Activated naive CD8-positive, alpha-beta T cell treated with anti-CD3 and anti-CD28 coated beads for 36 hours (primary cell): ENCODE data around the gene LIPC. TPM values are rescaled to one million over a fixed set of nuclear protein-coding genes. Genes with fewer than 3 reads are reported as not detected.

Source experiments
- DNase-seq: peaks from one replicate; pipeline ENCODE4 v3.0.0; 2021
- H3K27ac Mint-ChIP-seq: one replicate; pipeline ENCODE4 v1.8.0; 2022; ENCODE audit warnings: mild to moderate bottlenecking, moderate library complexity, mixed read lengths
- H3K27me3 Mint-ChIP-seq: one replicate; pipeline ENCODE4 v1.8.0; 2022; ENCODE audit warnings: mild to moderate bottlenecking, mixed read lengths
- H3K36me3 Mint-ChIP-seq: one replicate; pipeline ENCODE4 v1.8.0; 2021; ENCODE audit warnings: mild to moderate bottlenecking, mixed read lengths
- H3K4me1 Mint-ChIP-seq: one replicate; pipeline ENCODE4 v1.8.0; 2021; ENCODE audit warnings: mixed read lengths
- H3K4me3 Mint-ChIP-seq: one replicate; pipeline ENCODE4 v1.8.0; 2022; ENCODE audit warnings: mild to moderate bottlenecking, moderate library complexity, mixed read lengths
- H3K9me3 Mint-ChIP-seq: one replicate; pipeline ENCODE4 v1.8.0; 2022; ENCODE audit warnings: mixed read lengths
- total RNA-seq, 2 experiments: library from RNA; stranded (reverse); gene quantifications; one replicate each; pipeline ENCODE4 v1.2.3, GENCODE V29; 2021

LIPC gene
- total RNA-seq, 2 experiments from 2014 or later, result 1.5 to 1.8 TPM

DNA sequence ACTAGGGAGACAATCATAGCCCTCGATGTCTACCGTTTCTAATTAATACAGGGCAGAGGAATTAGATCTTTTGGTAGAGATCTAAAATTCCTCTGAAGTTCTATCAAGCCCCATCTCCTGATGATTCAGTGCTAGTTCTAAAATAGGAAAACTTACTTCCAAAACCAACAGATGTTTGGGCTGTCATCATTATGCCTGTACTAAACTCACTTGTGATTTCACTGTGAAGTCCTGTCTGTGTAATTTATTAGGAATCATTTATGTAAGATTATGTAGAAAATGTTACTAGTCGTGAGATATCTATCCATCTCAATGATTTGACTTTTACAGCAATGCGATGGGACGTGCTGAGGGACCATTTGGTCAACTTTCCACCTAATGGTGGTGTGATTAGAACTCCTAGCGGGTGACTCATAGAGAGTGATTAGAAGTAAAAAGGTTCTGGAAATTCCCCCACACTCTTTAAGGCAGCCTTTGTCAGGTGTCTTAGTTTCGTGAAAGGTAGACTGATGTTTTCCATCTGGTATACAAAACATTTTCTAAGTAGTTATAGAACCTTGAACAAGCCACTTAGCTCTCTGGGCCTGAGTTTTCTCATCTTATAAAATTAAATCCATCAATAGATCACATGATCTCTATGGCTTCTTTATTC lies 34.2 kb downstream of the LIPC start:
- H3K36me3 Mint-ChIP-seq, result peaks cover 37% of the 10 kb centered on the region
- DNase-seq, result no peak
- H3K4me1 Mint-ChIP-seq, result peaks cover 86% of the 10 kb centered on the region
- H3K27ac Mint-ChIP-seq, result peak overlapping the region; percentile 85
- H3K4me3 Mint-ChIP-seq, result no peak overlapping the region
- no peaks in the 10 kb centered on the region for H3K27me3 Mint-ChIP-seq
- peaks cover 8% of the 10 kb centered on the region for H3K9me3 Mint-ChIP-seq

GRCh38 chr15:58466566-58466965 lies 34.8 kb downstream of the LIPC start:
- Mint-ChIP-seq H3K4me3 (no peak overlapping the region), H3K36me3 (peaks cover 37% of the 10 kb centered on the region), H3K27me3 (no peaks in the 10 kb centered on the region), H3K4me1 (peaks cover 88% of the 10 kb centered on the region), H3K27ac (peak overlapping the region; percentile 85), H3K9me3 (peaks cover 8% of the 10 kb centered on the region)
- DNase-seq, result no peak

GRCh38 chr15:58467121-58467721 lies 35.4 kb downstream of the LIPC start:
- DNase-seq, result no peak
- no peak overlapping the region for H3K4me3 Mint-ChIP-seq
- H3K27me3 Mint-ChIP-seq, result no peaks in the 10 kb centered on the region
- peaks cover 83% of the 10 kb centered on the region for H3K4me1 Mint-ChIP-seq
- H3K27ac Mint-ChIP-seq, result peak overlapping the region; percentile 76
- peaks cover 8% of the 10 kb centered on the region for H3K9me3 Mint-ChIP-seq
- H3K36me3 Mint-ChIP-seq, result peaks cover 33% of the 10 kb centered on the region

- no peak for DNase-seq
- peak overlapping the region; percentile 76 for H3K27ac Mint-ChIP-seq
- no peaks in the 10 kb centered on the region for H3K27me3 Mint-ChIP-seq
- H3K4me1 Mint-ChIP-seq, result peaks cover 80% of the 10 kb centered on the region
- peaks cover 33% of the 10 kb centered on the region for H3K36me3 Mint-ChIP-seq
- no peak overlapping the region for H3K4me3 Mint-ChIP-seq
- peaks cover 8% of the 10 kb centered on the region for H3K9me3 Mint-ChIP-seq
Observed at GRCh38 chr15:58467722-58468423, 36.1 kb downstream of the LIPC start.

DNA sequence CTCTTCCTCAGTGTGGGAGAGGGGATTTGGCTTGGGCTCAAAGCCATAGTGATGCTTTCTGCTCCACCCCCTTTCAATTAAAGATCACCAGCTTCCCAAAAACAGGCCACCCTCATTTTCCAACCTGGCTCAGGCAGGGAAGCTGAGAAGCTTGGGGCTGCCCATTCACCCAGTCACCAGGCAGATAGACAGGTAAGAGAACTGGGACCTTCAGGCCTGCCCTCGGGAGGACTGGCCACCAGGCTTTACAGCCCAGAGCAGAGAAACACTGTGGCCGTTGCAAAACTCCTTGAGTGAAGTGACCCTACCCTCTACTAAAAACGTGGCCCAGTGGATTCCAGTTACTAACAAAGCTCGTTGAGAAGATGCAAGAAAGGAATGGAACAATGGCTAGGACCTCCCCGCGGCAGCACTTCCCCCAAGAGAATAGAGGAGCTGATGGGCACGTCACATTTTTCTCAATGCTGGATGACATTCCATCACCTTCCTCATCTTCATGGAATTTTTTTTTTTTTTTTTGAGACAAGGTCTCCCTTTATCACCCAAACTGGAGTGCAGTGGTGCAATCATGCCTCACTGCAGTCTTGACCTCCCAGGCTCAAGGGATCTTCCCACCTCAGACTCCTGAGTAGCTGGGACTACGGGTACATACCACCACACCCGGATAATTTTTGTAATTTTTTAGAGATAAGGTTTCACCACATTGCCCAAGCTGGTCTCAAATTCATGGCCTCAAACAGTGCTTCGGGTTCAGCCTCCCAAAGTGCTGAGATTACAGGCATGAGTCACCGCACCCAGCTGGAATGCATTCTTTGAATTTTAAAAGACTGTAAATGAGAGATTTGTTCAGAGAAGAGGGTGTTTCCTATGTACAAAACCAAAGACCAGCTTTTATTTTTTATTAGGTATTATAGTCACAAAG lies 37.9 kb downstream of the LIPC start:
- H3K4me3 Mint-ChIP-seq, result peak overlapping the region; percentile 18
- peaks cover 80% of the 10 kb centered on the region for H3K4me1 Mint-ChIP-seq
- peak overlapping the region; percentile 38 for H3K27ac Mint-ChIP-seq
- H3K27me3 Mint-ChIP-seq, result no peaks in the 10 kb centered on the region
- no peak for DNase-seq
- H3K36me3 Mint-ChIP-seq, result peaks cover 41% of the 10 kb centered on the region
- H3K9me3 Mint-ChIP-seq, result peaks cover 8% of the 10 kb centered on the region

DNA sequence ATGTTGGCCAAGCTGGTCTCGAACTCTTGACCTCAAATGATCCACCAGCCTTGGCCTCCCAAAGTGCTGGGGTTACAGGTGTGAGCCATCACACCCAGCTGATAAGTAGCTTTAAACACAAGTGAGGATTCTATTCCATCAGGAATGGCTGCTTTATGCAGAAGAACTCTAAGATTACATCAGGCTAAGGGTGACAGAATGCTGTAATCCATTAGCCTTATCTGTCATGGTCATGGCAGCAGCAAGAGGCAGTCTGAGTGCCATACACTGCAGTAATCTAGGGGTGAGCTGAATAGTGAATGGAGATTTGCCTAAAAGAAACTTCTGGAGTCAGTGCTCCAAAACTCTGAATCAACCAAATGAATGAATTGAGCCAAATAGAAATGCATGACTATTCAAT lies 39.6 kb downstream of the LIPC start:
- peaks cover 80% of the 10 kb centered on the region for H3K4me1 Mint-ChIP-seq
- no peaks in the 10 kb centered on the region for H3K27me3 Mint-ChIP-seq
- H3K9me3 Mint-ChIP-seq, result peaks cover 10% of the 10 kb centered on the region
- peaks cover 42% of the 10 kb centered on the region for H3K36me3 Mint-ChIP-seq
- H3K27ac Mint-ChIP-seq, result peak overlapping the region; percentile 77
- DNase-seq, result no peak
- H3K4me3 Mint-ChIP-seq, result no peak overlapping the region

GRCh38 chr15:58472221-58472620 lies 40.4 kb downstream of the LIPC start:
- H3K36me3 Mint-ChIP-seq, result peaks cover 39% of the 10 kb centered on the region
- H3K9me3 Mint-ChIP-seq, result peaks cover 10% of the 10 kb centered on the region
- peaks cover 82% of the 10 kb centered on the region for H3K4me1 Mint-ChIP-seq
- peak overlapping the region; percentile 27 for H3K4me3 Mint-ChIP-seq
- no peak for DNase-seq
- H3K27me3 Mint-ChIP-seq, result no peaks in the 10 kb centered on the region
- peak overlapping the region; percentile 77 for H3K27ac Mint-ChIP-seq

- Mint-ChIP-seq H3K27ac (peak overlapping the region; percentile 98), H3K4me3 (peak overlapping the region; percentile 71), H3K36me3 (peaks cover 33% of the 10 kb centered on the region), H3K27me3 (no peaks in the 10 kb centered on the region), H3K9me3 (peaks cover 8% of the 10 kb centered on the region), H3K4me1 (peaks cover 82% of the 10 kb centered on the region)
- DNase-seq, result peak; percentile 55
Observed at GRCh38 chr15:58472821-58473581, 41.2 kb downstream of the LIPC start.

GRCh38 chr15:58473724-58474123 lies 41.9 kb downstream of the LIPC start:
- Mint-ChIP-seq H3K9me3 (peaks cover 8% of the 10 kb centered on the region), H3K36me3 (peaks cover 29% of the 10 kb centered on the region), H3K4me3 (peak overlapping the region; percentile 71), H3K27me3 (no peaks in the 10 kb centered on the region), H3K4me1 (peaks cover 80% of the 10 kb centered on the region), H3K27ac (peak overlapping the region; percentile 98)
- DNase-seq, result no peak

DNA sequence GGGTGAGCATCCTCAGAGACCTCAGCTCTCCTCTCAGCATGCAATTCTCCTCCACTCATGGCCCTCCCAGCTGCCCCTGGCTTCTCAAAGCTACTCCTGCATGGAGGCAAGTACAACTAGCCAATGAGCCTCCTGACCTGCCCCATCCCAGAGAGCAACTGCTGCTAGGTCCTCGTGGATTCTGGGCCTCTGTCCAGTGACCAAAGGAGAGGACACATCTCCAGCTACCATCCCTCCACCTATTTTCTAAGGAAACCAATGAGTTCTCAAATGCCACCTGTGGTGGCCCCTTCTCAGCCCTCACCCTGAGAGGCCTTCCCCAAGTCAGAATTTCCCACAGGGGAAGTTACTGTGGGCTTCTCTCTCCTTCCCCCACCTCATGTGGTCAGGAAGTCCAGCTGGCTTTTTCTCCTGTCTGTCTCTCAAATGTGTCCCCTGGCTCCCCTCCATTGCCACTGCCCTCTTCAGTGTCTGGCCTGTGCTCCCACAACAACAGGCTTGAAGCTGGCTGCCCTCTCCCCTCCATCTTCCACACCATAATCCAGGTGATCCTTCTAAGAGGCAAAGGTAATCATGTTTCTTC lies 43.0 kb downstream of the LIPC start:
- no peak for DNase-seq
- Mint-ChIP-seq H3K36me3 (peaks cover 22% of the 10 kb centered on the region), H3K9me3 (peaks cover 8% of the 10 kb centered on the region), H3K27me3 (no peaks in the 10 kb centered on the region), H3K27ac (peak overlapping the region; percentile 98), H3K4me3 (peak overlapping the region; percentile 42), H3K4me1 (peaks cover 70% of the 10 kb centered on the region)

DNA sequence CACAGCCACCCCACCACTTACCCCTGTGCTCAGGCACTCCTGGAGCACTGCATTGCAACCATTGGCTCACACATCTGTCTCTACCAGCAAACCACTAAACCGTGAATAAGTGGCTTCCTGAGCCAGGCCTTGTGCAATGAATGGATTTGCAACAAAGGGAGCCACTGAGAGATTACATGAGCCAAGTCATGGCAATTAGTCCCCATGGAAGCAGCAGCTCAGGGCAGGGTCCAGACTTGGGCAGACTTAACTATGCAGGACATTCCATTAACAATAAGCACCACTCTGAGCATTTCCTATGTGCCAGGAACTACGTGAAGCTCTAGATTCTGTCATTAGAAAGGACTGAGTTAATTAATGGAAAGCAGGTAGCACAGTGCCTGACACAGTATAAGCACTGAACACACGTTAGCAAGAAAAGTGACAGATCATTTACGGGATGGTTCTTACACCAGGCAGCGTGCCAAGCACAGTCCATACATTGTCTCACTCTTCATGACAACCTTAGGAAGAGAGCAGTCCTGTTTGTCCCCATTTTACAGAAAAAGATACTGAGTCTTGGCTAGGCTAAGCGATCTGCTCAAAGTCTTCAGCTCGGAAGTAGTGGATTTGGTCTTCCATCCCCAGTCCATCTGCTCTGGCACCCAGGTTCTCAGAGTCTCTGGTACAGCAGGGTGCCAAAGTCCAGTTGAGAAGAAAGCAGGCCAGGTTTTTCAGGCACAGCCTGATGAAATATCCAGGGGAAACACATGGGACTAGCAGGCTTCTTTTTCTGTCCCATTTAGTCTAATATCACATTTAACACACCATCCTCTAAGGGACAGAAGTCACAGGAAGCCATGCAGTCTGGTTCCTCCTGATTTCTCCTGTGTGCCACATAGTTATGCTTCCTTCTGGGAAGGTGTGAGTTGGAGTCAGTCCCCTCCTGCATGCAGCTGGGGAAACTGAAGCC lies 44.1 kb downstream of the LIPC start:
- Mint-ChIP-seq H3K4me3 (peak overlapping the region; percentile 42), H3K9me3 (peaks cover 8% of the 10 kb centered on the region), H3K27ac (peak overlapping the region; percentile 98), H3K4me1 (peaks cover 64% of the 10 kb centered on the region), H3K36me3 (peaks cover 18% of the 10 kb centered on the region), H3K27me3 (no peaks in the 10 kb centered on the region)
- DNase-seq, result no peak

DNA sequence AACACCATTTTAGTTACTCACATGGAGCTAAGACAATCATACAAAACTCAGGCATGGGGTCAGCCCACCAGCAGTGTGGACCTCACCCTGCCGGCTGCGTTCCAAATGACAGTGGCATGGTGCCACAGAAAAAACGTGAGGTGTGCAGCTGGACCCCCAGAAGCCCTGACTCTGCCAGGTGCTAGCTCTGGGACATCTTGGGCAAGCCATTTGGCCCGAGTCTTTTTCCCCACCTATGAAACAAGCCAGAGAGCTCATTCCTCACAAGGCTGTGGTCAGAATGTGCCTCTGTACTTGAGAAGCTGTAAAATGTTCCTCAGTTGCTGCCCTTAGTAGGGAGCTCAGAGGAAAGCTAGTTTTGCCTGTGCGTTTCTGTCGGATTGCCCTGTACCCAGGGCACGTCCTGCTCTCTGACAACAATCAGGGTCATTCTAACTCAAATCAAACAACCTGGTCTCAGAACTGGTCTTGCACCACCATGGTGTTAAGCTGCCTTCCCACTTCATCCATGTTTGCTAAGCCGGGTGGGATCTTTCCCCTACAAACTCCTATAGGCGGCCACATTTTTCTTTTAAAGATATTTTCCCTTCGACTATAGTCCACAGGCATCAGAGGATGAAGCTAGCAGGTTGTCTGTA lies 44.9 kb downstream of the LIPC start:
- H3K9me3 Mint-ChIP-seq, result peaks cover 8% of the 10 kb centered on the region
- no peak for DNase-seq
- peaks cover 18% of the 10 kb centered on the region for H3K36me3 Mint-ChIP-seq
- peaks cover 60% of the 10 kb centered on the region for H3K4me1 Mint-ChIP-seq
- H3K27me3 Mint-ChIP-seq, result no peaks in the 10 kb centered on the region
- peak overlapping the region; percentile 98 for H3K27ac Mint-ChIP-seq
- peak overlapping the region; percentile 29 for H3K4me3 Mint-ChIP-seq

- H3K27ac Mint-ChIP-seq, result peak overlapping the region; percentile 98
- peaks cover 60% of the 10 kb centered on the region for H3K4me1 Mint-ChIP-seq
- H3K27me3 Mint-ChIP-seq, result no peaks in the 10 kb centered on the region
- no peak for DNase-seq
- peaks cover 18% of the 10 kb centered on the region for H3K36me3 Mint-ChIP-seq
- H3K9me3 Mint-ChIP-seq, result peaks cover 8% of the 10 kb centered on the region
- peak overlapping the region; percentile 29 for H3K4me3 Mint-ChIP-seq
Observed at GRCh38 chr15:58477170-58477569, 45.4 kb downstream of the LIPC start.
